Measurements from ENCODE around the gene CORO2A. TPM values are rescaled to one million over a fixed set of nuclear protein-coding genes. Genes with fewer than 3 reads are reported as not detected.

Gene CORO2A
- total RNA-seq, 1 experiment from 2014 or later: 15.8 TPM

GRCh38 chr9:98234245-98234825, 41.9 kb upstream of the CORO2A start:
- H3K4me1 ChIP-seq (ENCODE audit: insufficient read depth, low read length): no peaks in the 10 kb centered on the region
- H3K56ac ChIP-seq (ENCODE audit: insufficient read length, low read depth, low read length): no peak overlapping the region
- H2AK5ac ChIP-seq (ENCODE audit: insufficient read length, low read length): no peak overlapping the region
- H3K18ac ChIP-seq (ENCODE audit: insufficient read length, low read depth, low read length): no peak overlapping the region
- H3K4me2 ChIP-seq (ENCODE audit: insufficient read depth, insufficient read length, low read length): no peak overlapping the region
- no peak overlapping the region for H3K4ac ChIP-seq (ENCODE audit: low read depth, low read length)
- Mint-ChIP-seq H3K36me3 (ENCODE audit: insufficient read depth in 1 of 3, low read depth in 3 of 3) (peaks cover 0 to 2% (median 0%) of the 10 kb centered on the region in 3 experiments; a peak in 2 of 7 replicates), H3K4me3 (no peak overlapping the region), H3K9me3 (no peaks in the 10 kb centered on the region), H3K27ac (peak overlapping the region in 2 of 3 experiments; percentile 63 to 74; a peak in 3 of 7 replicates), H3K27me3 (ENCODE audit: low read depth) (no peaks in the 10 kb centered on the region), H3K4me1 (no peaks in the 10 kb centered on the region)
- no peak overlapping the region for H2AFZ ChIP-seq (ENCODE audit: low read length)
- H3K23ac ChIP-seq (ENCODE audit: insufficient read length, low read depth, low read length): no peak overlapping the region
- H4K5ac ChIP-seq (ENCODE audit: insufficient read length, low read depth, low read length): no peak overlapping the region
- no peak overlapping the region for H4K91ac ChIP-seq (ENCODE audit: insufficient read length, low read depth, low read length)
- H4K20me1 ChIP-seq (ENCODE audit: control insufficient read depth, insufficient read depth, insufficient read length): no peaks in the 10 kb centered on the region
- peak; percentile 53; the same call in 2 of the 3 replicates for TF ChIP-seq CTCF (conservative IDR thresholded peaks at IDR 0.05)
- H3K27ac ChIP-seq (ENCODE audit: insufficient read length, low read depth, low read length): no peak overlapping the region
- WGBS (ENCODE audit: extremely low coverage, insufficient read length, low lambda C conversion rate): no CpG with 5 or more reads among the region's 9 CpGs
- no peak overlapping the region for H4K8ac ChIP-seq (replicated peaks; ENCODE audit: insufficient read length, low read depth, low read length)
- no peak overlapping the region for H3K9ac ChIP-seq (ENCODE audit: extremely low read depth, insufficient read length, low read length)
- no peak overlapping the region for H2BK120ac ChIP-seq (ENCODE audit: low read depth, low read length, poor library complexity, severe bottlenecking)
- no peak overlapping the region for H3K14ac ChIP-seq (ENCODE audit: insufficient read depth, low read length)
- H2BK12ac ChIP-seq (ENCODE audit: insufficient read length, low read depth, low read length): no peak overlapping the region
- no peak overlapping the region for H3T11ph ChIP-seq (ENCODE audit: low read length)
- no peaks in the 10 kb centered on the region for H3K9me3 ChIP-seq (ENCODE audit: control insufficient read depth, low read depth, low read length)
- no peak overlapping the region for H2BK15ac ChIP-seq (ENCODE audit: low read depth, low read length)
- no peaks in the 10 kb centered on the region for H3K79me2 ChIP-seq (ENCODE audit: insufficient read depth, low read length)
- H2BK5ac ChIP-seq (ENCODE audit: insufficient read length, low read length): no peak overlapping the region
- no peaks in the 10 kb centered on the region; the same call in 1 of the 2 replicates for H3K27me3 ChIP-seq (ENCODE audit: insufficient read depth, low read length)
- H3K23me2 ChIP-seq (ENCODE audit: insufficient read length, low read depth, low read length, poor library complexity, severe bottlenecking): no peaks in the 10 kb centered on the region
- no peak overlapping the region for H2BK20ac ChIP-seq (ENCODE audit: low read depth, low read length, poor library complexity, severe bottlenecking)
- no peaks in the 10 kb centered on the region for H3K79me1 ChIP-seq (ENCODE audit: insufficient read depth, low read depth, low read length, poor library complexity, severe bottlenecking)
- DNase-seq: no peak
